Sciatic nerve (tissue), 1 donor: ENCODE data around the gene ATAD3B. TPM values are rescaled to one million over a fixed set of nuclear protein-coding genes. Genes with fewer than 3 reads are reported as not detected.

Source experiments
- total RNA-seq: library from RNA; stranded (reverse); fragmentation: NEBNext Ultra II Directional; extraction: Animal tissue kit (Norgen Biotek cat#: 25700); gene quantifications from one replicate; pipeline ENCODE4 v1.2.1, GENCODE V29; 2021
- donor health status: DM: no; HTN: no; CAD: no.

The ATAD3B gene
- total RNA-seq, 1 donor from 2014 or later: 28.6 TPM

Other genes with a start within 250 kb of the ATAD3B start
- gene SDF4, start 239.8 kb upstream of the ATAD3B start, total RNA-seq: 94.9 TPM
- 10.9 TPM for gene B3GALT6, start 239.5 kb upstream of the ATAD3B start, total RNA-seq
- 3.5 TPM for gene C1QTNF12, start 225.0 kb upstream of the ATAD3B start, total RNA-seq
- 50.5 TPM for gene UBE2J2, start 197.9 kb upstream of the ATAD3B start, total RNA-seq
- gene SCNN1D, start 191.3 kb upstream of the ATAD3B start, total RNA-seq: 12.5 TPM
- gene ACAP3, start 163.8 kb upstream of the ATAD3B start, total RNA-seq: 74.7 TPM
- 11.3 TPM for gene PUSL1, start 163.2 kb upstream of the ATAD3B start, total RNA-seq
- gene INTS11, start 147.1 kb upstream of the ATAD3B start, total RNA-seq: 111 TPM
- 15.7 TPM for gene CPTP, start 147.0 kb upstream of the ATAD3B start, total RNA-seq
- gene TAS1R3, start 140.5 kb upstream of the ATAD3B start, total RNA-seq: 0.49 TPM
- 91.4 TPM for gene DVL1, start 122.3 kb upstream of the ATAD3B start, total RNA-seq
- gene MXRA8, start 113.2 kb upstream of the ATAD3B start, total RNA-seq: 262 TPM
- gene AURKAIP1, start 96.6 kb upstream of the ATAD3B start, total RNA-seq: 58.9 TPM
- gene CCNL2, start 72.4 kb upstream of the ATAD3B start, total RNA-seq: 207 TPM
- 75.6 TPM for gene MRPL20, start 64.5 kb upstream of the ATAD3B start, total RNA-seq
- gene ANKRD65, start 50.5 kb upstream of the ATAD3B start, total RNA-seq: 11.2 TPM
- 175 TPM for gene VWA1, start 36.1 kb upstream of the ATAD3B start, total RNA-seq
- 2.4 TPM for gene ATAD3C, start 22.1 kb upstream of the ATAD3B start, total RNA-seq
- gene ATAD3A, start 40.4 kb downstream of the ATAD3B start, total RNA-seq: 19.4 TPM
- gene TMEM240, start 68.9 kb downstream of the ATAD3B start, total RNA-seq: 7.1 TPM
- gene SSU72, start 103.1 kb downstream of the ATAD3B start, total RNA-seq: 78.5 TPM
- 2.4 TPM for gene FNDC10, start 128.4 kb downstream of the ATAD3B start, total RNA-seq
- gene MIB2, start 143.7 kb downstream of the ATAD3B start, total RNA-seq: 68.4 TPM
- 5.4 TPM for gene MMP23B, start 160.4 kb downstream of the ATAD3B start, total RNA-seq
- gene CDK11B, start 187.2 kb downstream of the ATAD3B start, total RNA-seq: 27.9 TPM
- 45.6 TPM for gene SLC35E2B, start 221.0 kb downstream of the ATAD3B start, total RNA-seq